ENCODE measurements around the gene FAM228B.

Gene FAM228B

DNA sequence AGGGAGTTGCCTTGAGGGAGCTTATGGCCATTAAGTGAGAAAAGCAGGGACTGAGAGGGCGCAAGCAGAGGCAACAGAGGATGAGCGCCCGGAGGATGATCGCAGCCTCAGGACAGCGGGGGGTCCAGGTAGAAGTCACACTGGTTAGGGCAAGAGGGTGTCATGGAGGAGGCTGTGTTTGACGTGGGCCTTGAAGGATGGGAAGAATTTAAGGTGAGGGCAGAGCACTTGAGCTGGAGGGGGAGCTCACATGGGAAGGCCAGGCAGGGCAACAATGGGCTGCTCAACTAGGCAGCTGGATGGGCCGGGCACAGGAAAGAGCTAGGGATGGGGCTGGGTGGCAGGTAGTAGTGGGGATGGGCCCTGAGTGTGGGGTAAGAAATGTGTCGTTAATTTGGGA is 83.4 kb downstream of the FAM228B start:
- DNase-seq, result no peak

DNA sequence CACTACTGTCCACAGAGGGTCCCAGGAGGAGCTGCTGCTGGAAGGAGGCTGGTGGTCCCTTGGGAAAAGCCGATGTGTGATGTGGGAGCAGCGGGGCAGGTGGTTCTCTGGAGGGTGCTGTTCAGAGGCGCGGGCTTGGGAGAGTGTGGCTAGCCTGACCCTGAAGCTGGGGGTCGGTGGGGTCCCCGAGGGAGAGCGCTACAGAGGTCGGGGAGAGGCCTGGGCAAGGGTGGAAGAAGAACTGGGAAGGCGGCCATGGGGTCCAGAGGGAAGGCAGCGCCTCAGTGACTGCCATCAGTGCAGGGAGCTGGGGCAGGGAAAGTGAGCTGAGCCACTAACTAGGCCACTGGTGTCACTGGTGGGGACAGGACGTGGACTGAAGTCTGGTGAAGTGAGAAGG is 84.1 kb downstream of the FAM228B start:
- DNase-seq, result no peak

DNA sequence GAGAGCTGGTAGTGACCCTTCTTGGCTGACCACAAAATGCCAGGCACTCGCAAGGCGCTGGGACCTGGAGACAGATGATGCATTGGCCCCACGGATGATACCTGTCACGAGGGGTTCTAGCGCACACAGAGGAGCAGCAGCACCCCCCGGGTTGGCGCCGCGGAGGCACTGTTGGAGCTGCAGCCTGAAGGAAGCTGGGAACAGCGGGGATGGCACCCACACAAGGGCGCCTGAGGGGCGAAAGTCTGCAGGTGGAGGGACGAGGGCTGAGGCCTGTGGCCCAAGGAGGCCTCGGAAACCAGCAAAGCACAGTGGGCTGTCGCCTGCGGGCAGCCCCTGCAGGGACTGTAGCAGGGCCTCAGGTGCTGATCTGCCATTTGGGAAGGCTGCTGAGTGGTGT is 85.2 kb downstream of the FAM228B start:
- no peak for DNase-seq

DNA sequence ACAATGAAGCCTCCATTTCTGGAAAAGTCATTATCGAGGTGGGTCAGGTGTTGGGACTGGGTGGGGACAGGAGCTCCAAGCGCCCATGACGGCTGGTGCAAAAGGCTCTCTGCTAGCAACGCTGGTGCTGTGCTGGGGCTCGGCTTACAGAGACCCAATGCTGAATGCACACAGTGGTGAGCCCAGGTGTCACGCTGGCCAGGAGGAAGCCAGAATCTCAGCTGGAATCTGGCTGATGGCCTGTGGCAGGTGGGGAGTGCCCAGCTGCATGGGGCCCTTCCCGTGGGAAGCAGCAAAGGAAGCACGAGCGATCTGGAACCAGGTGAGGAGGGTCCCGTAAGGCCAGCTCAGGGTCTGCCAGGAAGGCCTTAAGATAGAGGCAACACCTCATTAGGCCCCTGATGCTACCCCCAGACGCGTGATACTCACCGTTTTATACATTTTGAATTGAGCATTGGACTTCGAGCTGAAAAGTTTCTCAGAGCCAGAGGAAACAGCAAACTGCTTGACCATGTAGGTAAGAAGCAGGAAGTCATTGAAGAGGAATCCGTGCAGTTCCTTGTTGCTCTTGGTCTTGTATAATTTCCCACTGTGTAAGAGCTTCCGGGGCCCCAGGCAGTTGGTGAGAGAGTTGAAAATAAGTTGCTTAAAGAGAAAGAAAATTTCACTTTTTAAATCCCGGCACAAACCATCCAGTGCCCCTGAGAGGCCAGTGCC is 86.3 kb downstream of the FAM228B start:
- no peak for DNase-seq

DNA sequence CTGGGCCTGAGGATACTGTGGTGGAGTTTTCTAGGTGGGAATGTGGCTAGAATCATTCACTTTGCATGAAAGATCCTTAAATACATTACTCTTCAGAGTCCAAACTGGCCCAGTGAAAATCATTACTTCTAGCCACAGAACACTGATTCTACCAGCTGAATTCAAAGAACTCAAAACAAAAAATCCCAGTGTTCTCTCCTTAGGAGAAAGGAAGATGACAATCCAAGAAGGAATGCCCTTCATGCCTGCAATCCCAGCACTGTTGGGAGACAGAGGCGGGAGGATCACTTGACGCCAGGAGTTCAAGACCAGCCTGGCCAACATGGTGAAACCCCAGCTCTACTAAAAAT is 86.8 kb downstream of the FAM228B start:
- no peak for DNase-seq

DNA sequence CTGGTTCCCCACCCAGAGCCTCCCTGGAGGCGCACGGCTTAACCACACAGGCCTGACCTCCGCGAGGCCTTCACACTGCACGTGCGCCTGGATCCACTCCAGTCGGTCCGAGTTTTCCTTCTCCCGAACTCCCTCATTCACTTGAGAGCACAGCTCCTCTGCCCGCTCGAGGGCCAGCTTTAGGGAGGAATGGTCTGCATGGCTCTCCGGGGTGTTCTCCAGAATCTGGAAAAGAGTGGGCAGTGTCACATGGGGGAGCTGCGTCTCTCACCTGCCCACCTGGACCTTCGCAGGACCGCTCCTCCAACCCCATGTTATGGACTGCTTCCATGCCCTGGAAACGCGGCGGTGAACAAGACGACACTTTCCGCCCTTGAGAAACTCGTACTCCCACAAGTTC is 87.5 kb downstream of the FAM228B start:
- no peak for DNase-seq

DNA sequence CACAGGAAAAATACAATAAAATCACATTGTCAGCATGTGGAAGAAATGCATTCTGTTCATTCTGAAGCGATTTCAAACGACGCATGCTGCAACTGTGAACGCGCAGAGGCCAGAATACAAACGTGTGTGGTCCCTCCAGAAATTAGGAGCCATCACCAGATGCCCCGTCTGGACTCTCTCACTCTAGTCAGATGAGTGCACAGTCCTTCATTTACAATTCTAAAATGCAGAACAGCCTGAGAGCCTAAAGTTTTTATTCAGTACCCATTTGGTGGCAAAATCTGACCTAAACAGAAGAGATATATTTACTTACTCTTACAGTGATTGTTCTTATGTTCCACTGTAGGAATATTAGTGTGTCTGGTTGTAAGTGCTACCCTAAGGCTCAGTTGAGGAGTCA is 88.1 kb downstream of the FAM228B start:
- DNase-seq, result no peak

DNA sequence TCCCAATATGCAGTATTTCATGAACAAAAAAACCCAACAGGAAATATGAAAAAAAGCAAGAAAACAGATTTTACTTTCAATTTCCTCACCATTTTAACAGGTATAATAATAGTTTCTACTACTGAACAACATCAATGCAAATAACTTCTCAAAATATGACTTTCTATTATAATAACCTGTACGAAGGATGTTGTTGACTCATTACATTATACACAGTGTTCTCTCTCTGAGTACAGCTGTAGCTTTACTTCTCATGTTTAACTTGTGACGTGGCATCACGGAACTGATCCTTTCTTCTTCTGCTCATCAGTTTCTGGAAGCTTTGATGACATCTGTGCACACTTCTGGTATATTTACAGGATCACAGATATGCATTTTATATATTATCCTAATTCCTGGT is 91.6 kb downstream of the FAM228B start:
- no peak for DNase-seq

Measured in DMS153 (cell line).